Heart left ventricle (tissue), 13 donors: Measurements from ENCODE around the gene SLC17A7.

ENCODE experiments used
- CTCF ChIP-seq, 12 donors: fragments of 200-600 bp; sonication (generic) in 4 of 12; IDR thresholded peaks; one replicate each; pipeline versions ENCODE4 v1.5.0 to v1.8.0; 2018 to 2022; ENCODE audit warnings: antibody characterized with exemption in 12 of 12, mild to moderate bottlenecking in 5 of 12
- POLR2A ChIP-seq, 2 donors: fragments of 450-650 bp; IDR thresholded peaks; one replicate each; pipeline ENCODE4 v1.6.1; 2017; ENCODE audit warnings: antibody characterized with exemption in 2 of 2, mild to moderate bottlenecking in 2 of 2, moderate library complexity in 2 of 2
- donor health status: ischemic (EF 13 %, LVEDD 7.1; RV severe dilation, severe dysfunction).
- donor health status: DM: no; HTN: yes; CAD: no.
- donor health status: DM: no; HTN: no; CAD: no.
- donor health status: ischemic (EF 25% LVEDD 6.9; RV normal size, moderate dysfunction).
- donor health status: ischemic (EF 25% LVEDD 5.7; RV mildly dilated, moderate dysfunction).
- donor health status: ischemic (EF 35%, LVEDD 5.7; RV mildly dilated, moderate dysfunction).
- donor health status: nonischemic (EF 11% LVEDD 7.7; RV severe dilation, severe dysfunction).
- donor health status: DM: yes; HTN: yes; CAD: no.
- donor health status: PGD.
- donor health status: ischemic (EF 29% LVEDD 5.4; RV normal size, mild dysfunction).
- donor health status: nonischemic (EF 23%, LVEDD 6.1; RV moderate dilation, normal function).

- TF ChIP-seq CTCF (IDR thresholded peaks at IDR 0.05) (no peak), POLR2A (IDR thresholded peaks at IDR 0.05) (no peak)
Observed at GRCh38 chr19:49488046-49488862, 46.9 kb upstream of the SLC17A7 start.
